ENCODE measurements around the gene MEIOB. TPM values are rescaled to one million over a fixed set of nuclear protein-coding genes. Genes with fewer than 3 reads are reported as not detected.

Gene MEIOB
- total RNA-seq, 2 donors from 2014 or later, result 0.53 to 0.94 TPM

DNA sequence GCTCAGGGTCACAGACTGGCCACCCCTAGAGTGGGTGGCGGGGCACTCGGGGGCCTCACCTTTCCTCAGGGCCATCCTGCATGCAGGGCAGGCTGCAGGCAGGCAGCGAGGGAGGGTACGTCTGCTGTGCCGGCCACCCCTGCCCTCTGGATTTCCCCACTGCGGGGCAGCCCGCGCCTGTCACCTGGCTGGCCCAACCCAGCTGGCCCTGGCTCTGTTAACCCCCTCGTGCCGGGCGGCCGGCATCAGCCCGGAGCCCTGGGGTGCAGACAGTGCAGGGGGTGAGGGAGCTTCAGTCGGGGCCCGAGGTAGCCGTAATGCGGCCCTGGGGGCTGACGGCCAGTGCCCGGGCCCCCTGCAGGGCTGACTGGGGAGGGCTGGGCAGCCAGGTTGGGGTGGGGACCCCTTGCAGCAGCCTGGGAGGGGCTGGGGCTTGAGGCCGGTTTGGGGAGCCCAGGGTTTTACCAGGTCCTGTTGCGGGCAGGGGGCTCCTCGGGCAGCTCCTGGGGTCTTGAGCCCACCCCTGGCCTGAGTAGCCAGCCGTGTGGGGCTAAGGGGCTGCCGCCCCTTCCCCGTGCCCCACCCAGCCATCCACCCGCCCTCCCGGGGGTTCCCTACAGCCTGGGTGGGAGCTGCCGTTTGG is 78.3 kb downstream of the MEIOB start, which contains the start of gene IGFALS:
Gene IGFALS, minus strand, starts transcription at position 128 of the 643 bp plus-strand sequence. Its CDS starts 53 bp downstream, at position 75.
- DNase-seq, result no peak
- Mint-ChIP-seq H3K27ac (no peak within 1 kb of the TSS), H3K9me3 (no peaks in the 10 kb centered on the region), H3K36me3 (ENCODE audit: insufficient read depth in 2 of 2) (peaks cover 4 to 7% of the 10 kb centered on the region in 2 donors), H3K27me3 (ENCODE audit: low read depth) (no peaks in the 10 kb centered on the region), H3K4me1 (ENCODE audit: low read depth) (no peaks in the 10 kb centered on the region), H3K4me3 (no peak within 1 kb of the TSS)
- ATAC-seq (replicated peaks in 1 of 2), result no peak

DNA sequence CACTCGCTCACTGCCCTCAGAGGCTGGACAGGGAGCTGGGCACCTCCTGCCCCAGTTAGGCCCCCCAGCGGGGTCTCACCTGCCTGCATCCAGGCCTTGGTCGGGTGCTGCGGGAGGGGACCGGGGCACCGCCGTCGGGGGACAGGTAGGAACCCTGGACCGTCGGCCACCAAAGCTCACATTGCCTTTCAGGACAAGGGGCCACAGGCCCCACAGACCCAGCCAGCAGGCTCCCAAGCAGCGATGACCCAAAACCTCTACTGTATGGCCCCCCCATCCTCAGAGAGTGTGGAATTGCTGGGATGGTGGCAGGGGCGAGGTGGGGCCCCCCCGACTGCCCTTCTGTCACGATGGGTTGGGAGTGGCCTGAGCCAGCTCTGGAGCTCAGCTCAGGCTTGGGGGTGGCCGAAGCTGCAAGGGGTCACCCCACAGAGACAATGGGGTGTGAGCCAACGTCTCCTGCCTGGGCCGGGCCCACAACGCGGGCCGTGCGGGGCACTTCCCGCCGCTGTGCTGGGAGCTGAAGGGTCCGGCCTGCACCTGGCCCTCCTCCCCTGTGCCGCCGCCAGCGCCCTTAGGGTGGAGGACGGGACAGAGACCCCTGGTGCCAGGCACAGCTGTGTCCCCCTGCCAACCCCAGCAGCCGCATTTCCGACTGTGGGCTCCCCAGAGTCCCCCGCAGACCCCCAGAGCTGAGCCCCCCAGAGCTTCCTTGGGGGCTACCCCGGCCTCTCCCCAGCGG is 79.0 kb downstream of the MEIOB start:
- no peak for DNase-seq
- peaks cover 4 to 7% of the 10 kb centered on the region in 2 donors for H3K36me3 Mint-ChIP-seq (ENCODE audit: insufficient read depth in 2 of 2)
- H3K4me3 Mint-ChIP-seq, result no peak overlapping the region
- H3K27me3 Mint-ChIP-seq (ENCODE audit: low read depth), result no peaks in the 10 kb centered on the region
- H3K27ac Mint-ChIP-seq, result no peak overlapping the region
- H3K9me3 Mint-ChIP-seq, result no peaks in the 10 kb centered on the region
- H3K4me1 Mint-ChIP-seq (ENCODE audit: low read depth), result no peaks in the 10 kb centered on the region
- ATAC-seq (replicated peaks in 1 of 2), result no peak

DNA sequence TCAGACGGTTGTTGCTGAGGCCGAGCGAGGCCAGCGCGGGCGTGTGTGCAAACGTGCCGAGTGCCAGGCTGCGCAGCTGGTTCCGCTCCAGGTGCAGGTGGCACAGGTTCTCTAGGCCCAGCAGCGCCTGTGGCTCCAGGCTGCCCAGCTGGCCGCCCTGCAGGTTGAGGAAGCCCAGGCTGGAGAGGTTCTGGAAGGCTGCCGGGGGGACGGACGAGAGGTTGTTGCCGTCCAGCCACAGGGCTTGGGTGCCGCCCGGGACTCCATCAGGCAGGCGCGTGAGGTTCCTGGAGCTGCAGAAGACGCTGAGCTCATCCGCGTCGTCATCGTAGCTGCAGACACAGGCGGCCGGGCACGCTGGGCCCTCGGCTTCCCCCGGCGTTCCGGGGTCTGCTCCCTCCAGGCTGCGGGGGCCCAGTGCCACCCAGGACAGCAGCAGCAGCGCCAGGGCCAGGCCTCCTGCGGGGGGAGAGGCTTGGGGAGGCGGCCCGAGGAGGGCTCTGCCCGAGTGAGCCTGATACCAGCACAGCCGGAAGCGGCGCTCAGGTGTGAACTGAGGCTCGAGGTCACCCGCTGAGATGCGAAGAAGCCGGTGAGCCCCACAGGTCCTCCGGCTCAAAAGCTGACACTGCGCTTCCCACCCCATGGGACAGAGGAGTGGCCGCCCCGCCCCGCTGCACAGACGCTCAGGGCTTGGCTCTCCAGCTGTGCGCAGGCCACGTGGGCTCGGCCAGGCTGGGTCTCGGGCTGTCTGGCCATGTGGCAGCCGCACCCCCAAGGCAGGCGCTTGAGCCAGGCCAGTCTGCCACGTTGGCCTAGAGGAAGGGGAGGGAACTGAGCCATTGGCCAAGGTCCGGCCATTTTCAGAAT is 79.8 kb downstream of the MEIOB start:
- no peak for ATAC-seq (replicated peaks in 1 of 2)
- Mint-ChIP-seq H3K27me3 (ENCODE audit: low read depth) (no peaks in the 10 kb centered on the region), H3K9me3 (no peaks in the 10 kb centered on the region), H3K4me3 (no peak overlapping the region), H3K36me3 (ENCODE audit: insufficient read depth in 2 of 2) (peaks cover 3 to 5% of the 10 kb centered on the region in 2 donors), H3K4me1 (ENCODE audit: low read depth) (no peaks in the 10 kb centered on the region), H3K27ac (no peak overlapping the region)
- no peak for DNase-seq

DNA sequence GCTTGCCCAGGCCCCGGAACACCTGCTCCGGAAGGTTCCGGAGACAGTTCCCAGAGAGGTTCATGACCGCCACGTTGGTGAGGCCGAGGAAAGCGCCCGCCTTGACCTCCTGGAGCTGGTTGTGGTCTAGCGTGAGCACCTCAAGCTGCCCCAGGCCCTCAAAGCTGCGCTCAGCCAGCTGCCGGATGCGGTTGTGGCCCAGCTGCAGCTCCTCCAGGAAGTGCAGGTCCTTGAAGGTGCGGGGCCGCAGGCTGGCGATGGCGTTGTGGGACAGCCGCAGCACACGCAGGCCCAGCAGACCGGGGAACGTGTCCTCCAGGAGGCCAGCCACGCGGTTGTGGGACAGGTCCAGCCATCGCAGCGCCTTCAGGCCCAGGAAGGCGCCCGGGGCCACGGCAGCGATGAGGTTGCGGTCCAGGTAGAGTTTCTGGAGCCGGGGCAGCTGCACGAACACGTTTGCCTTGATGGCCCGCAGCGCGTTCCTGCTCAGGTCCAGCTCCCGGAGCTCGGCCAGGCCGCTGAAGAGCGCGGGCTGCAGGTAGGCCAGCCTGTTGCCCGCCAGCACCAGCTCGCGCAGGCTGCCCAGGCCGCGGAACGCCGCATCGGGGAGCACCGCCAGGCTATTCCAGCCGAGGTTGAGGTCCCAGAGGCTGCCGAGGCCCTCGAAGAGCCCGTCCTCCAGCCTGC is 80.6 kb downstream of the MEIOB start:
- ATAC-seq (replicated peaks in 1 of 2), result no peak
- Mint-ChIP-seq H3K27me3 (ENCODE audit: low read depth) (no peaks in the 10 kb centered on the region), H3K36me3 (ENCODE audit: insufficient read depth in 2 of 2) (peaks cover 1 to 2% of the 10 kb centered on the region in 2 donors), H3K9me3 (no peaks in the 10 kb centered on the region), H3K4me1 (ENCODE audit: low read depth) (no peaks in the 10 kb centered on the region), H3K27ac (no peak overlapping the region), H3K4me3 (no peak overlapping the region)
- DNase-seq, result no peak

DNA sequence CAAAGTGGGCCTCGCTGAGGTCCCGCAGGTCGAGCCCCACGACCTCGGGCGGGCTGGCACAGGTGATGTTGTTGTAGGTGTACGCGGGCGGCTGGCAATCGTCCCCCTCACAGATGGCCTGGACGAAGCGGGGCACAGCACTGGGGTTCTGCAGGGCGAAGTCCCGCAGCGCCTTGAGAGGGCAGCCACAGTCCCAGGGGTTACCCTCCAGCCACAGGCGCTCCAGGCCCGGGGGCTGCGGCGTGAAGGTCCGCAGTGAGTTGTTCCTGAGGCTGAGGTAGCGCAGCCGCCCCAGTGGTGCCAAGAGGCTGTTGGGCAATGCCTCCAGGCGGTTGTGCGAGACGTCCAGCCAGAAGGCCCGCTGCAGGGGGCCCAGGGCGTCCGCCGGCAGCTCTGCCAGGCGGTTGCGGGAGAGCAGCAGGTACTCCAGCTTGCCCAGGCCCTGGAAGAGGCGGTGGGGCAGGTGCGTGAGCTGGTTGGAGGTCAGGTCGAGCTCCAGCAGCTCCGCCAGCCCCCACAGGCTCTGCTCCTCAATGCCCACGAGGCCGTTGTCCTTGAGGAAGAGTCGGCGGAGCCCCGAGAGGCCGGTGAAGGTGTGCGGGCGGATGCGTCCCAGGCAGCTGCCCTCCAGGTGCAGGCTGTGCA is 81.2 kb downstream of the MEIOB start:
- Mint-ChIP-seq H3K27ac (no peak overlapping the region), H3K9me3 (no peaks in the 10 kb centered on the region), H3K36me3 (ENCODE audit: insufficient read depth in 2 of 2) (peaks cover 1 to 2% of the 10 kb centered on the region in 2 donors), H3K4me1 (ENCODE audit: low read depth) (no peaks in the 10 kb centered on the region), H3K27me3 (ENCODE audit: low read depth) (no peaks in the 10 kb centered on the region), H3K4me3 (no peak overlapping the region)
- DNase-seq (no peak), ATAC-seq (replicated peaks in 1 of 2) (no peak)

DNA sequence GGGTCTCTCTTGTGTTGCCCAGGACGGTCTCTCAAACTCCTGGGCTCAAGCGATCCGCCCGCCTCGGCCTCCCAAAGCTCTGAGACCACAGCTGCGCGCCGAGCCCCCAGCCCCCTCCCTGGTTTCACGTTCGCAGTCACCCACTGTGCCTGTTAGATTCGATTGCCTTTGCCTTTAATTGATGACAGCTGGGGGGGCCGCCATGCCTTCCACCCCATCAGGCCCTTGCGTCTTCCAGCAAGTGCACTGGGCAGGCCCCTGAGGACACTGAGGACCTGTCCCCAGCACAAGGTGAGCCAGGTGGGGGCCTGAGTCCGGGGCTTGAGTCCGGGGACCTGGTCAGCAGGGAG is 81.7 kb downstream of the MEIOB start:
- Mint-ChIP-seq H3K27me3 (ENCODE audit: low read depth) (no peaks in the 10 kb centered on the region), H3K27ac (no peak overlapping the region)

DNA sequence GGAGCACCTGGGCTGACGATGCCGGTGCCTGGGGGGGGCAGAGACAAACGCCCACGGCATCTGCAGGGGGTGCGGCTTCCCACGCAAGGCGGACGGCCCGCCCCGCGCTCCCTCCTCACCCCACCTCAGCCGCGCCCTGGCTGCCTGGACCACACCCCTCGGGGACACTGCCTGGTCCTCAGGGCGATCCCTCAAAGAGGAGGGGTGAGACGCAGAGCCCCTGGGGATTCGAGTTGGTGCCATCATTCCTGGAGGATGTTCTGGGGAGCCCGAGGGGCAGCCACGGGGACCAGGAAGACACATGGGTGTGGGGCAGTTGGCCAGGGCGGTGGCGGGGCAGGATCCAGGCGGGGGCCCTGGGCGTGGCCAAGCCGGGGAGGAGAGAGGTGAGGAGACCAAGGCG is 82.3 kb downstream of the MEIOB start:
- no peak overlapping the region for H3K4me3 Mint-ChIP-seq
- H3K27ac Mint-ChIP-seq, result no peak overlapping the region
- H3K27me3 Mint-ChIP-seq (ENCODE audit: low read depth), result no peaks in the 10 kb centered on the region
- DNase-seq, result no peak
- H3K4me1 Mint-ChIP-seq (ENCODE audit: low read depth), result peaks cover 7% of the 10 kb centered on the region
- H3K36me3 Mint-ChIP-seq (ENCODE audit: insufficient read depth in 2 of 2), result peaks cover 1 to 2% of the 10 kb centered on the region in 2 donors
- ATAC-seq (replicated peaks in 1 of 2), result no peak
- H3K9me3 Mint-ChIP-seq, result no peaks in the 10 kb centered on the region

More for the DNA sequence above, 81.7 kb downstream of the MEIOB start:
- Mint-ChIP-seq H3K9me3 (no peaks in the 10 kb centered on the region), H3K36me3 (ENCODE audit: insufficient read depth in 2 of 2) (peaks cover 1 to 2% of the 10 kb centered on the region in 2 donors), H3K4me1 (ENCODE audit: low read depth) (peaks cover 2% of the 10 kb centered on the region), H3K4me3 (no peak overlapping the region)
- DNase-seq (no peak), ATAC-seq (replicated peaks in 1 of 2) (no peak)

DNA sequence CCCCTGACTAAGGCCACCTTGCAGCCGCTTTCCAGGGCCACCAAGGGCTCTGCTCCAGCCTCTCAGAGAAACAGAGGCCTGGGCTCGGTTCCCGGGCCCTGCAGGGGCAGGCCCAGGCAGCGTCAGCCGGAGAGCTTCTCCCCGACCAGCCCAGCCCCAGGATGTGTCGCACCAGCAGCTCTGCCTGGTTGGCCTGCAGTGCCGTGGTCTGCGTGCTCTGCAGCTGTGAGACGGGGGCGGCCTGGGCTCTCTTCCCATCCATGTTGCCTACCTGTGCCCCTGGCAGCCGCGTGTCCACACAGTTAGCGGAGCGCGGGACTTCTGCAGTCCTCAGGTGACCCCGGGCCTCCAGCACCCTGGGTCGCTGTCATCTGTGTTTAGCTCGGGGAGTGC is 83.3 kb downstream of the MEIOB start:
- H3K27me3 Mint-ChIP-seq (ENCODE audit: low read depth), result no peaks in the 10 kb centered on the region
- H3K4me1 Mint-ChIP-seq (ENCODE audit: low read depth), result peaks cover 7% of the 10 kb centered on the region
- H3K36me3 Mint-ChIP-seq (ENCODE audit: insufficient read depth in 2 of 2), result peaks cover 1 to 2% of the 10 kb centered on the region in 2 donors
- no peak overlapping the region for H3K4me3 Mint-ChIP-seq
- DNase-seq (no peak), ATAC-seq (replicated peaks in 1 of 2) (no peak)
- no peaks in the 10 kb centered on the region for H3K9me3 Mint-ChIP-seq
- H3K27ac Mint-ChIP-seq, result no peak overlapping the region

DNA sequence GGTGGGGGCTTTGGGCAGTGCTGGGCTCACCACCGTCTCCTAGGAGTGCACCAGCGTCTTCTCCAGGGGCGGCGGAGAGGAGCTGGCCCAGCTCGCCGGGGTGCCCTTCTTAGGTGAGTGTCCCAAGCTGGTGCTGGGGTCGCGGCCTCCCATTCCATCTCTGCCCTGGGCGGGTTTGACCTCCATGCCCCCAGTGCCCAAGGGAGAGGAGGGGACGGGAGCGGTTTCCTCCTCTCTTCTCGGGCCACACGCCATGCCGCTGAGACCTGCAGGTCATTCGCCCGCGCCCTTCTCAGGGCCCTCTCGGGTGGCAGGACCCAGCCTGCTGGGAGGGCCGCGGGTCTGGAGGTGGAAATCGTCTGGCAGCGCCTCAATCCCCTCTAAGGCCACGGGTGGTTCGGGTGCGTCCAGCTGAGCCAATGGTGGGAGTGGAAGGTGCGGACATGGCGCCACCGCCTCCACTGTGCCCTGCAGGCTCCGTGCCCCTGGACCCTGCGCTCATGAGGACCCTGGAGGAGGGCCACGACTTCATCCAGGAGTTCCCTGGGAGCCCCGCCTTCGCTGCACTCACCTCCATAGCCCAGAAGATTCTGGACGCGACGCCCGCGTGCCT is 83.8 kb downstream of the MEIOB start:
- Mint-ChIP-seq H3K9me3 (no peaks in the 10 kb centered on the region), H3K27ac (no peak overlapping the region), H3K36me3 (ENCODE audit: insufficient read depth in 2 of 2) (peaks cover 1 to 2% of the 10 kb centered on the region in 2 donors), H3K4me1 (ENCODE audit: low read depth) (peaks cover 7% of the 10 kb centered on the region), H3K27me3 (ENCODE audit: low read depth) (no peaks in the 10 kb centered on the region), H3K4me3 (no peak overlapping the region)
- DNase-seq (no peak), ATAC-seq (replicated peaks in 1 of 2) (no peak)

DNA sequence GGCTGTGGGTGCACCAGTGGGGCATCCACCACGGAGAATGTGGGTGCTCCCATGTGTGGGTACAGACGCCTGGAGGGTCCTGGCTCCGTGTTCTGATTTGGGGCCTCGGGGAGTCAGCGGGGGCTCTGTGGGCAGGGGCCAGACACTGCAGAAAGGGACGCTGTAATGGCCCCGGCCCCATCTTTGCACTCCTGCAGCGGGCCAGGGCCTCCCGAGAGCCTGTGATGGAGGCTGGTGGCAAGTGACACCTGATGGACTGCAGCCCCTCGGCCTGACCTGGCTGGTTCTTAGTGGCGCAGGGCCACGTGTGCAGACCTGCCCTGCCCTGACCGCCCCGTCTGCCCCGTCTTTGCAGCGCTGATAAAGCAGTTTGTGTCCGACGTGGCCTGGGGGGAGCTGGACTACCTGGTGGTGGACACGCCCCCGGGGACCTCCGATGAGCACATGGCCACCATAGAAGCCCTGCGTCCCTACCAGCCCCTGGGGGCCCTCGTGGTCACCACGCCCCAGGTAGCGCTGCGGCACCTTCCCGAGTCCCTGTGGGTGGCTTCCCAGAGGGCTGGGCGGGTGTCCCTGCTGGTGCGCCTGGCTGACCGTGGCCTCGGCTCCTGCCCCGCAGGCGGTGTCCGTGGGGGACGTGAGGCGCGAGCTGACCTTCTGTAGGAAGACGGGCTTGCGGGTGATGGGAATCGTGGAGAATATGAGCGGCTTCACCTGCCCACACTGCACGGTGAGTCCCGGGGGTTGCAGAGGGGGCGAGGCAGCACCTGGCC is 84.5 kb downstream of the MEIOB start:
- Mint-ChIP-seq H3K4me3 (no peak overlapping the region), H3K27ac (no peak overlapping the region), H3K27me3 (ENCODE audit: low read depth) (no peaks in the 10 kb centered on the region), H3K4me1 (ENCODE audit: low read depth) (peaks cover 7% of the 10 kb centered on the region), H3K9me3 (no peaks in the 10 kb centered on the region), H3K36me3 (ENCODE audit: insufficient read depth in 2 of 2) (peaks cover 1 to 2% of the 10 kb centered on the region in 2 donors)
- ATAC-seq (replicated peaks in 1 of 2), result no peak
- no peak for DNase-seq

DNA sequence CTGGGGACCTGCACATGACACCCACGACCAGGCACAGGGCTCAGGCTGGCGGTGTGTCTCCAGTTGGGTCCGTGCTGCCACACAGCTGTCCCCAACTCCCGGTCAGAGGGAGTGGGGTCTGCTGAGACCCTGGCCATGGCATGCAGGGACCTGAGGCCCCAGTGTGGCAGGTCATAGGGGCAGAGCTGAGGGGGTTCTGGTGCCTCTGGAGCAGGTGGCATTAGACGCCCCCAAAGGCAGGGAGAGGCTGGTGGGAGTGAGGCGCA is 85.0 kb downstream of the MEIOB start:
- H3K9me3 Mint-ChIP-seq, result no peaks in the 10 kb centered on the region
- no peak for ATAC-seq (replicated peaks in 1 of 2)
- no peaks in the 10 kb centered on the region for H3K27me3 Mint-ChIP-seq (ENCODE audit: low read depth)
- peaks cover 2 to 3% of the 10 kb centered on the region in 2 donors for H3K36me3 Mint-ChIP-seq (ENCODE audit: insufficient read depth in 2 of 2)
- no peak overlapping the region for H3K27ac Mint-ChIP-seq
- peaks cover 7% of the 10 kb centered on the region for H3K4me1 Mint-ChIP-seq (ENCODE audit: low read depth)
- no peak overlapping the region for H3K4me3 Mint-ChIP-seq
- DNase-seq, result no peak
